ENCODE results near the gene GRIN3B.

GRIN3B gene

GRCh38 chr19:994516-994915 lies 5.7 kb upstream of the GRIN3B start:
- H3K36me3 ChIP-seq (replicated peaks) = peaks cover 26% of the 10 kb centered on the region
- in situ Hi-C loops (cut with HindIII; ENCODE audit: low pct_ligation_motif_present, low sequenced_read_pairs) = no loop called here
- H3K27me3 ChIP-seq (replicated peaks) = peaks cover 30% of the 10 kb centered on the region
- no peak for TF ChIP-seq CTCF (IDR thresholded peaks at IDR 0.05; ENCODE audit: low read depth, low read length, missing control alignments)
- DNase-seq = no peak
- no peak overlapping the region for H3K27ac ChIP-seq
- H3K4me3 ChIP-seq (ENCODE audit: low read depth, low read length) = no peak overlapping the region

- Histone ChIP-seq H3K27ac (no peak overlapping the region), H3K27me3 (replicated peaks) (peaks cover 37% of the 10 kb centered on the region), H3K4me3 (ENCODE audit: low read depth, low read length) (no peak overlapping the region), H3K36me3 (replicated peaks) (peaks cover 25% of the 10 kb centered on the region)
- TF ChIP-seq CTCF (IDR thresholded peaks at IDR 0.05; ENCODE audit: low read depth, low read length, missing control alignments) = no peak
- no peak for DNase-seq
- in situ Hi-C loops (cut with HindIII; ENCODE audit: low pct_ligation_motif_present, low sequenced_read_pairs) = no loop called here
These were observed 5.0 kb upstream of the GRIN3B start for GRCh38 chr19:995051-995827.

GRCh38 chr19:996051-996838 lies 4.0 kb upstream of the GRIN3B start:
- in situ Hi-C loops (cut with HindIII; ENCODE audit: low pct_ligation_motif_present, low sequenced_read_pairs) = no loop called here
- no peak overlapping the region for H3K27ac ChIP-seq

GRCh38 chr19:998064-998463 lies 2.2 kb upstream of the GRIN3B start:
- in situ Hi-C loops (cut with HindIII; ENCODE audit: low pct_ligation_motif_present, low sequenced_read_pairs) = no loop called here
- no peak for DNase-seq
- Histone ChIP-seq H3K27me3 (replicated peaks) (peaks cover 48% of the 10 kb centered on the region), H3K36me3 (replicated peaks) (peaks cover 8% of the 10 kb centered on the region), H3K4me3 (ENCODE audit: low read depth, low read length) (no peak overlapping the region), H3K27ac (no peak overlapping the region)
- no peak for TF ChIP-seq CTCF (IDR thresholded peaks at IDR 0.05; ENCODE audit: low read depth, low read length, missing control alignments)

More at GRCh38 chr19:996051-996838, 4.0 kb upstream of the GRIN3B start:
- DNase-seq = peak; percentile 45
- H3K27me3 ChIP-seq (replicated peaks) = peaks cover 45% of the 10 kb centered on the region
- no peak for TF ChIP-seq CTCF (IDR thresholded peaks at IDR 0.05; ENCODE audit: low read depth, low read length, missing control alignments)
- no peak overlapping the region for H3K4me3 ChIP-seq (ENCODE audit: low read depth, low read length)
- H3K36me3 ChIP-seq (replicated peaks) = peaks cover 16% of the 10 kb centered on the region

- H3K27ac ChIP-seq = no peak overlapping the region
- in situ Hi-C loops (cut with HindIII; ENCODE audit: low pct_ligation_motif_present, low sequenced_read_pairs) = no loop called here
- peaks cover under 1% of the 10 kb centered on the region for H3K36me3 ChIP-seq (replicated peaks)
- H3K4me3 ChIP-seq (ENCODE audit: low read depth, low read length) = no peak overlapping the region
- no peak for TF ChIP-seq CTCF (IDR thresholded peaks at IDR 0.05; ENCODE audit: low read depth, low read length, missing control alignments)
- H3K27me3 ChIP-seq (replicated peaks) = peaks cover 48% of the 10 kb centered on the region
- no peak for DNase-seq
These were observed 870 bp upstream of the GRIN3B start for GRCh38 chr19:999379-999719.

All from brain microvascular endothelial cell (primary cell).